Islet of Langerhans (tissue), 1 donor: ENCODE measurements around the gene CTSC.
A peak's percentile ranks its signal among the peaks of the same experiment; 100 is the strongest.

Source experiments
- FAIRE-seq: peaks from one replicate; lab custom pipeline; 2011; peaks lifted over from hg19 to GRCh38; lab: Jason Lieb, UNC

Gene CTSC

DNA sequence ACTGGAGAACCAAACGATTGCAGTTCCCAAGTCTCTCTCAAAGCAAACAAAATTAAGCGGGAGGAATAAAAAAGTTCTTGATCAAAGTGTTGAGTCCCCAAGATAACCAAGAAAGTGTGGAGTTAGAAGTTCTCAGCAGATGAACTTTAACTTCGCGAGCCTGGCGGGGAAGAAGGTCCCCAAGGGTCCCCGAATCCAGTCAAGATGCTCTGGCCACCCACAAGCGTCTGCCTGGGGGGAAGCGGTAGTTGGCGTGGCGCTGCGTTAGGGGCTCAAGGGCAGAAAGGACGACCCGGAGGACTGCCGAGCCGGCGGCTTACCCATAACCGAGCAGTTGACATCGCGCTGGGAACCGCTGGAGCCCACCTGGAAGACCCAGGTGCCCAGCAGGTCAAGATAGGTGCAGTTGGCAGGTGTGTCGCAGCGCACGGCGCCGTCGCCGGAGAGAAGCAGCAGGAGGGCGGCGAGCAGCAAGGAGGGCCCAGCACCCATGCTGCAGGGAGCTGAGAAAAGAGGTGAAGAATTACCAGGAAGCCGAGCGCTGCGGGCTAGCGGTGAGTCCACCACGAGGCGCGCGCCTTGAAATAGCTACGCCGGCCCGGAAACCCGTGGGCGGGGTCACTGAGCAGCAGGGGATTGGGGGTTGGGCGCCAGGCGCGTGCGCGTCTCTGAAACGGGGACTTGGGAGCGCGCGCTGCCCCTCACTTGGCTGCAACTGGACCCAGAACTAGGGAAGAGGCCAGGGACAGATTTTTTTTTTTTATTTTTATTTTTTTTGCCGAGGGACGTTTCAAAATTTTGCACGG, at the start of gene CTSC:
CTSC (minus strand) TSS at position 556 of the 806 bp plus-strand sequence; CDS start at position 492, 64 bp downstream.
- FAIRE-seq = no peak

DNA sequence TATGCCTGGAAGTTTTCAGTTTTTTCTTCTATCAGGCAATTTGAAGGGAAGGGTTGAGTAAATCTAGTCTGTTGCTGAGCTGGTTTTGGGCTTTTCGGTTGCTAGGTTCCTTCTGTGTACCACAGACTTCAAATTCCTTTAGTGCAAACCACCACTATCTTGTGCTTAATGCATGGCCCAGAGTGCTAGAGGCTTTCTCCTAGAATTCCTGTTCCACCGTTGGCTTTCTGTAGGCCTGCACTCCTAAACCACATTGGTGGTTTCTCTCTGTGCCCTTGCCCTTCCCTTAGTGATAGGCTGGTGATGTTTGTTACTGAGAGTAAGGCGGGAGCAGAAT, 47.1 kb upstream of the CTSC start:
- no peak for FAIRE-seq

DNA sequence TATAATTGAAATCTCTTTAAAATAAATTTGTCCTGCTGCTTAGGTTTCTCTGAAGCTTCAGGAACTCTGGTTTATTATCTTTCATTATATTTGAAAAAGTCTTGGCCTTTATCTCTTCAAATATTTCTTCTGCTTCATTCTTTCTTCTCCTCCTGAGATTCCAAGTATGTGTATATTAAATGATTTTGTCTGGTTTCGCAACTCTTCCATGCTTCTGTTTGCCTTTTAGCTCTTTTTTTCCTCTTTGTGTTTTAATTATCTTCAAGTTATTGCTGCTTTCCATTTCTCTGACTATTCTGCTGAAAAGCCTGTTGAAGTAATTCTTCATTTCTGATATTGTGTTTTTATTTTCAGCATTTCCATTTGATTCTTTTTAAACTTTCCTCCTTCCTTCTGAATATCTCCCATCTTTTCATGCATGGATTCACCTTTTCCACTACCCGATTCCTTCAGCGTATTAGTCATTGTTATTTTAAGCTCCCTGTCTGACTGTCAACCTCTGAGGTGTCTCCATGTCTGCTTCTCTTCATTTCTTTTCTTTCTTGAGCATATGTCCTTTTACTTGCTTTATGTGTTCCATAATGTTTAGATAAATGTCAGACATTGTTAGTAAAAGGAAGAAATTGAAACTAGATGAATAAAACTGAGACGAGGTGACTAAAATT, 46.6 kb upstream of the CTSC start:
- no peak for FAIRE-seq

DNA sequence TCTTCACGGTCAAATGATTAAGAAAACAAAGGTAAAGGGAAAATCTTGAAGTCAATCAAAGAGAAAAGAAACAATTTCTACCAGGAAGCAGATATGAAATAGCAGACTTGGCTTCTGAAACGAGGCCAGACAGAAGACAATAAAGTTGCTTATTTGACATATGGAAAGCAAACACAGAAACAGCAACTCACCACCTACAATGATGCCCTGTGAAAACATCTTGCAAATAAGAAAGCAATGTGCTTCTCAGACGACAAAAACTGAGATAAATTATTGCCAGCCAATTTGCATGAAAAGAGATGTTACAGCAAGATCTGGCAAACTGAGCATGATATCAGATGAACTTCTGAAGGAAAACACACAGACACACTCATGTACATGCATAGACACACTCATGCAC, 45.9 kb upstream of the CTSC start:
- FAIRE-seq = no peak

DNA sequence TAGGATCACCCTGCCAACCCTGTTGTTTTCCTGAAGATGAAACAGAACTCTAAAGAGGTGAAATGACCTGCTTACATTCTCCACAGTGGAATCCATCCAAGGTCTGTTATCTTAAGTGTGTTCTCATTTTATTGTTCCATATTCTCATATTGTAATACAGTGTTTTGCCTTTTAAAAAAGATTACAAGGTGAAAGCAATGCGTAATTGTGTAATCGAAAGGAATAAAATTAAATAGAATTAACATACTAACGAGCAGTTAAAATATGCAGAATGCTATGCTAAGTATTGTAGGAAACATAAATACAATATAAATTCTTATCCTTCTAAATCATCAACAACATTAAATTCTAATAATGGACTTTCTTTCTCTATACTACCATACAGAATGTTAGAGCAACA, 41.6 kb upstream of the CTSC start:
- FAIRE-seq = no peak

DNA sequence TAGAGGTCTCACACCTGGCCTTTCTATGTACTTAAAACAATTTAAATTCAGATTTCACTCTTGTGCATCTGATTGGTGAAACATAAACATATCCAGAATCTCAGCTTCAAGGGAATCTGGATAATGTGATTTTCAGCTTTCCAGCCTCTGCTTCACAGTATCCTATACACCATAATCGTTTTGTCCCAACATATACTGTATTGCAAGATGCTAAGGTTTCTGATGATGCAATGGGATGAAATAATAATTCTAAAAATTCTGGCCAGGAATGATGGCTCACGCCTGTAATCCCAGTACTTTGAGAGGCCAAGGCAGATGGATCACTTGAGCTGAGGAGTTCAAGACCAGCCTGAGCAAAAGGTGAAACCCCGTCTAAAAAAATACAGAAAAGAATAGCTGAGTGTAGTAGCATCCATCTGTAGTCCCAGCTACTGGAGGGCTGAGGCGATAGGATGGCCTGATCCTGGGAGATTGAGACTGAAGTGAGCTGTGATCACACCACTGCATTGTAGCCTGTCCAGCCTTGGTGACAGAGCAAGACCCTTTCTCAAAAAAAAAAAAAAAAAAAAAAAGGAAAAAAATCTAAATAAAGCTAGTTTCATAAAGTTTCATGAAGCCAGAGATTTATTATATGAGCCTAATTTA, 41.0 kb upstream of the CTSC start:
- FAIRE-seq = no peak

DNA sequence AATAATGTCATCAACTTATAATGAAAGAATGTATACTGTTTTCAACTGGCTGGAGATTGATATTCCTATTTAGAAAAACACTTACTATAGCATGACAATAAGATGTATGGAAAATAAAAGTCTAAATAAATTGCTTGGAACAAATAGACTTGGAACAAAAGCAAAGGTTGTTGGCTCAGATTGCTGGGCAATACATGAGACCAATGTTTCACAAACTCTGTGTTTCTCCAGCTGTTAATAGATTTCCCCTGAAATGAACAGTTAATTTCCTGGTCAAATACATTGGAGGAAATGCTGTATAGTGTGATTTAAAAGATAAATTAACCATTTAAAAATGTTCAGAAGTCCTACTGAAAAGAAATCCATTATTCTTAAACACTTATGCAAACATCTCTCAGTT, 40.1 kb upstream of the CTSC start:
- no peak for FAIRE-seq

DNA sequence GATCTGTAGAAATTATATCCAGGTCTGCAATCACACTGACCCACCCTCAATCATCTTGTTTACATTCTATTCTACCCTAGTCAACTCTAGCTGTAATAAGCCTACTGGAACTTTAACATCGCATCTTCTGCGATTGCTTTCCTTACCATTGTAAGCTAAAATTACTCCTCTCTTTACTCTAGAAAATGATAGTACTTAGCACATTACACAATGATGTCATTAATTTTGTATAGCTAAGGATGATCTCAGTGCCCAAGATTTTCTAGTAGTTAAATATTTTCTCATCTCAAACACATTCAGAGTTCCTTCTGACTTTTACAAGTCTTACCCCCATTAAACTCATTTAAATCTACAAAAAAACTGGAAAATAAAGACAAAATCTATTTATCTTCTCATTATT, 39.6 kb upstream of the CTSC start:
- no peak for FAIRE-seq

DNA sequence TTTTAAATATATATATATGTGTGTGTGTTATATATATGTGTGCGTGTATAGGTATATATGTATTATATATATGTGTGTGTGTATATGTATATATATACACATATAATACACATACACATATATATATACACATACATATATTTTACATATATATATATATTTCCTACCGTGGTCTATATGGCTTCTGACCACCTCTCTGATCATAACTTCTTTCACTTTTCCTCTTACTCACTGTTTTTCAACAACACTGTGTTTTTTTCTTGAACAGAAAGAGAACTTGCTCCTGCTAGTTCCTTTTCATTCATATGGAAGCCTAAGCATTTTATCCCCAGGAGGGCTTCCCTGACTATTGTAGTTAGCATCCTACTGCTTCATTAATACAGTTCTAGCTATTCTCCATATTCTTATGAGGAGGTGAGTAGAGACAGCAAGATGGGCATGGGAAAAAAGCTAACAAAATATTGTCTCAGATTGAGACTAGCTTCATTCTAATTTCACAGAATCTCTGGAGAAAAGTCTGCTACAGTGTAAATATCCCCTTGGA, 38.5 kb upstream of the CTSC start:
- FAIRE-seq = no peak

DNA sequence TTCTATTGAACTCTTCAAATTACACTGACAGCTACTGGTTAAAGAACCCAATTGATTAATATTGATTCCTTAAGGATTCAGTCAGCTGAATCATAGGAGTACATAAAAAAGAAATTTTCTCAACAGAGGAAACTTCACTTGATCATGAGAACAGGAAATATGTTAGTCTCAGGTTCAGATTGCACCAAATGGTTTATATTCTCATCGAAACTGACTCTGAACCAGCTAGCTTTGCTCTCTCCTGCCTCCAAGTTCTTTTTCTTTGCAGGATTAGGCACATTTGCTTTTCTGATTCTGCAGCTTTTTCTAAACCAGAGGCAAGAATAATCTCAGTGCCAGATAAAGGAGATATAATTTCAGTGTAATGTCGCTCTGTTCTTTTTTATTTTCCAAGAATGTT, 33.2 kb upstream of the CTSC start:
- no peak for FAIRE-seq

DNA sequence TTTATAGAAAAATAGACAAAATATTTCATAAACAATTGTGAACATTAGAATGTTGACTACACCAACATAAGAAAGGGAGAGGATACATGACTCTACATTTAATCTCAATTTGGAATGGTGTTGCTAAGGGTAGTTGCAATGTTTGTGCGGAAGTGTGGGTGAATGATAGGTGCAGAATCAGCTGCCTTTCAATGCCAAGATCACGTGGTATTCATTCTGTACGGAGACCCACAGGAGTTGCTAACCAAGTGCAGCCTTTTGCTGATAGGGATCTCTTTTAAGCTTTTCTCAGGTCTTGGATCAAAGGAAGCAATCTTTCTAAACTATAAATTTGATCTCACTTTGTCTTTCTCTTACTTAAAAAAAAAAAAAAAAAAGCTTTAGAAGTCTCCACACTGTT, 29.8 kb upstream of the CTSC start:
- no peak for FAIRE-seq

DNA sequence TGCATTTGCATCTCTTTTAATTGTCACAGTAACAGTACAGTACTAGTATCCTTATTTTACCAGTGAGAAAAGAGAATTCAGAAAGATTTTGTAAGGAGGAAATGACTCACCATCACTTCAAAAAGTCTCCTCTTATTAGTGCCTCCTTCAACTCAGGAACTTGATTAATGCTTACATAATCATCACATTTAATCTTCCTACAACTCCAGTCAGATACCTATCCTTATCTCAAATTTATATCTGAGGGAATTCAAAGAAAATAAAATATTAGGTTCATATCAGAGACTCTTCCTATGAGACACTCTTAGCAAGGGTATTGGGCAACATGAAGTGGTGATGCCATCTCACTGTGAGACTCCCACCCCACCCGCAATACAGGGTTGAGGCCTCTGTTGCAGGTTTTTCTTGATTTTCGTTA, 26.1 kb upstream of the CTSC start:
- no peak for FAIRE-seq

DNA sequence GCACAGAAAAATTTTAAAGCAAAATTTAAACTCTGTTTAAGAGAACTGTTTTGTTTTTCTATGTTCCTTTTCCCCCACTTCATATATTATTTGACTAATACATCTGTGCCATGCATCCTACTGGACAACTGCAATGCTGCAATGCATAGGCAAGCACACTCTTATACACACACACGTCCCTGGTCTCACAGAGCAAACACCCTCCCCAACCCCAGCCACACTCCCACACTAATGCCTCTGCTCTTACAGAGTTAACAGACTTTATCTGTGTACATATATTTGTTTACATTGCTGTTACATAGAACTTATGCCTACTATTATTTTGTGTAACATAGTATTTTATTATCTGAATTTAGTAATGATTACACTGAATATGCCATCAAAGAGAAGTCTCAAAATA, 25.5 kb upstream of the CTSC start:
- no peak for FAIRE-seq

DNA sequence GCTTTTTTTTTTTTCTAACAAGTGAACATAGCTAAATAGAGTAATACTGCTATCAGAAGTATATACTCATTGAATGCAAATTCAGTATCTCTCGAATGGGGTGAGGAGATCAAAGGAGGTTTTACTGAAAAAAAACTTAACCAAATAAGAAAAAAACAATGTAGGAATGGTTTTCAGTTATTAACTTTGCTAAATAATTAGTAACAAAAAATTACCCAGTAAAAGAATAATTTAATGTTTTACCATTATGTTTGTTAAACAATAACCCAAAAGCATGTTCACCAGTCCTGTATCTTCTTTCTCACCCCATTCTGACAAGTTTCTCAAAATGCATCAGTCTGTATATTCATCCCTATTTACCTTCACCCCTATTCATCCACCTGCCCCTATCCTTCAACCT, 22.6 kb upstream of the CTSC start:
- FAIRE-seq = no peak

DNA sequence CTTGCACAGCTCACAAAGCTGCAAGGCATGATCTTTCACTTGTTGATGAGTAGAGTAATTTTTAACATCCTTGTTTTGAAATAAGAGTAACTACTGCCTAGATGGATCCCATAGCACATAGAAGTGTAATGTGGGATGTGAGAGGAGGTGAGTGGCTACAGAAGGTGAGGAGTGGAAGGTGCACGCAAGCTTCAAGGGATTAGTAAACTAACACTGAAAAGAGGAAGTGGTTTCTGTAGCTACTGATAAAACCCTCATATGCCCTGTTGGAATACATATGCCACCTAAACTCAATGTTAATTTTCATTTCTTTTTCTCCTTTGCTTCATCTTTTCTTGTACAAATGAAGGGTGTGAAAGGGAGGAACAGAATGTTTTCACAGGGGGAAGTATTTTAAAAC, 22.0 kb upstream of the CTSC start:
- FAIRE-seq = no peak

DNA sequence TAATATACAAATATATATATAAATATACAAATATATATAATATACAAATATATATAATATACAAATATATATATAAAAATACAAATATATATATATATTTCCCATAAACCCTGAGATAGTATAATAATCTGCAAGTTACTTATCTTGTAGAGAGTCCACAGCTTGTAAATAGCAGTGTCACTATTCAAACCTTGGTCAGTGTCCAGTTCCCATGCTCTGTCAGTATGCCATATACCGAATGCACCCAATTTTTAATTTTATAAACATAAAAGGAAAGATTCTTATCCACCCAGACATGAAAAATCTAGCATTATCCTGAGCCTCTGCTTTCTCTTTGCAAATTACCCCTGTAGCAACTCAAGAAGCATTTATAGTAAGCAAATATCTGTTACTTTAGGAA, 21.6 kb upstream of the CTSC start:
- FAIRE-seq = no peak

DNA sequence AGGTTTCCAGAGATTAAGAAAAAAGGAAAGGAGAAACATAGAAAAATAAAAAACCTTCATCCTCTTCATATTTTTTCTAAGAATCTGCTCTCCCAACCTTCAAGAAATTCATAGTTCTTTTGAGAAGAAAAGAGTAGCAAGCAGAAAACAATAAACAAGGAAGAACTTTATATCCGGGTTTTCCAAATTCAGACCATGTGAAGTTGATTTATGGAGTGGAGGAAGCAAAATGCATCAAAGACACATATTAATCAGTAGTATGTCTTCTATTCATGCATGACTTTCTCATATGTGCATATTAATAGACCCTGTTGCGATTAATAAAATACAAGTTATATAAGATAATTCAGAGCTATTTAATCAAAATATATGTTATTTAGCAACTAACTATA, 20.5 kb upstream of the CTSC start:
- peak; percentile 33 for FAIRE-seq

DNA sequence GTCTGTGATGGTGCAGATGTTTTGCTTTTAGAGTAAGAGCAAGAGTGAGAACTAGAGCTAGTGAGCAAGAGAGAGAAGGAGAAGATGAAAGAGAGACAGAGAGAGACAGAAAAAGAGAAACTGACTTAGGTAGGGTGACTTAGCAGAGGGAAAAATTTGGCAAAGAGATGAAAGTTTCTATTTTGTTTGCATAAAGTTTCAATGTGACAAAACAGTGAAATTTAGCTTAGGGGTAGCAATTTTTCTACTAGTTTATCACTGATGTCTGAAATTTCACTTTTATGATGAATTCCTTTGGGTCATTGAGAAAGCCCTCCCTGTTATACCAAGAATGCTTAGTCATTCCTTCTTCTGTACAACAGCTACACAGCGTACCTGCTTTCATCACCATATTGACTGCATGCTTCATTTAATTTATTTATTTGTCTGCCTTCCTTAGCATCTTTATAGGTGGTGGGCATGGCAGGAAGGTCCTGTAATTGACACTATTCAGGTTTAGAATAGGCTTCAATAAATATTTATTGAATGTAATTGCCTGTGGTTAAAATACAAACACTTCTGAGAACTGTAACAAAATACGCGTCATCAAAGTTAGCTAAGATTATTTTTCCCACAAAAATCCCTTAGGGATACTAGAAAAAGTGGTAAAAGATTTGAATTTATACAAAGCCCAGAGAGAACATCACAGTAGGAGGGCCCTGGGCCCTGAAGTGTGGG, 19.9 kb upstream of the CTSC start:
- no peak for FAIRE-seq

DNA sequence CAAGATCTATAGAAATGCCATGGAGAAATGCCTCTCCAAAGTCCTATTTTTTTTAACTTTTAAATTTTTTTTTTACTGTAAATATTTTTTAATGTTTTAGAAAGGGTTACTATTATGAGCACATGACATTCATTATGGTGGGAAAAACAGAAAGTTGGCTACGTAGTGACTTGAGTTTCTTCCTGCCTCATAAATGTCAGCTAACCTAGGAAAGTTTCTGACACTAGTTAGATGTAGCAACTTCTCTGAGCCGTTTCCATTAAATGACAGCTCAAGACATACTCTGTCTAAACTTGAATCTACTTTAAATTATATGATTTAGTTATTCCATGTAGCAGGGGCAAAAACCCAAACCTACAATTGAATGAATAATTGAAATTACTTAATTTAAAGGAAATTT, 18.4 kb upstream of the CTSC start:
- no peak for FAIRE-seq

DNA sequence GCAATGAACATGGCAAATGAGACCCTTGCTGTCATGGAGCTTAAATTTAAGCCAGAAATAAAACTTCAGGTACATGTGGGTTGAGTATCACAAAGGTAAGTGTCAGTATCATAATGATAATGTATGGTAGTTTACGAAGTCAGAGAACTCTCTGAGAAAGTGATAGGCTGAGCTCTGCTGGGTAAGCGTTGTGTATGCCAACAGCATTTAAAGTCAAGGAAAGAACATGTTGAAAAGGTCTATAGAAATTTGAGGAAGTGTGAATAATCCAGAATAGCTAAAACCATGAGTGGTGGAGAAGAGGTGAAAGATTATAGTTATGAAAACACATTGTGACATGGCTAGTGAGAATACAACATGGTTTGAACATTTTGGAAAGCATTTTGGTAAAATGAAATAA, 17.4 kb upstream of the CTSC start:
- no peak for FAIRE-seq

DNA sequence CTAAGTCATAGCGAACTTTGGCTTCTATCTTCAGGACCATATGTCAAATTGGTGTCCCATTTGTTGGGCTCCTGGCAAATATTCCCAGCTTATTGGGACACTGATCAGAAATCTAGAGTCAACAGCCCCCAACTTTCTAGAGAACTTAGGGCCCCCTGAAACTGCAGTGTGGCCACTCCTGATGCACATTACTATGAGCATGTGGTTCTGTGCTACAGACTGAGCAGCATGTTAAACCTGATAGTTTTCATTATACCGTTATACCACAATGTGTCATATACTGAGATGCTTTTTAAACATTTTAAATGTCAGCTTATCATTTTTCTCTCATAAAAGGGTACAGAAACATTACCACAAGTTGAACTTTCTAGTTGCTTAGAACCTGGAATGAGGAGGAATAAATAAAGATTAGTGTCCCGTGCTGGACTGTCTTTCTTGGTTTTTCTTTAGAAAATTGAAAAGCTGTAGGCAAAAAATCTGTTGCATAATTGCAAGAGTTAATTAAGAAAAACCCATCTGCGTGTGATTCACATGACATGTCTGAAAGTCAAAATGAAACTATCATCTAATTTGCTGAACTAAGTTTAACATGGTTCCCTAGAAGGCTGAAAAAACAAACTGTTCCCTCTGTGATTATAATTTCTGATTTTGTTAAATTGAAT, 16.4 kb upstream of the CTSC start:
- FAIRE-seq = no peak

DNA sequence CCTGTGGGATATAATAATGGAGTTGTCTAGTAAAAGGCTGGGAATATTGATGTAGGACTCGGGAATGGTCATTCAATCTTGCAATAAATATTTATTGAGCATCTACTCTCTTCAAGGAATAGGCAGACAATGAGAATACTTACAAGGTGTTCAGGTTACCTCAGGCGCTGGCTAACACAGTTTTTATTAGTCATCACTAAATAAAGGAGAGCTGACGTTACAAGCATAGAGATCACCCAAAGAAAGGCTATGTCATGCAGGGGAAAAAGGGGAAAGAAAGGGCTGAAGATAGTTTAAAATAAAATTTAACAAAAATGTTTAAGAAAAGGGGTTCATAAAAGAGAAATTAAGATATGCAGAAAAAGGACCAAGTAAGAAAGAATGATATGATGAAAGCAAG, 15.8 kb upstream of the CTSC start:
- no peak for FAIRE-seq
